ENCODE data around the gene PTPRR. TPM values are rescaled to one million over a fixed set of nuclear protein-coding genes. Genes with fewer than 3 reads are reported as not detected.

The PTPRR gene
- total and polyA plus RNA-seq, 7 donors = 0.99 to 38.6 (median 4.2) TPM

GRCh38 chr12:70918321-70918720 lies 2.2 kb downstream of the PTPRR start:
- TF ChIP-seq POLR2A (IDR thresholded peaks at IDR 0.05) = no peak
- TF ChIP-seq POLR2AphosphoS5 (IDR thresholded peaks at IDR 0.05) = no peak
- TF ChIP-seq, protein P1, sequence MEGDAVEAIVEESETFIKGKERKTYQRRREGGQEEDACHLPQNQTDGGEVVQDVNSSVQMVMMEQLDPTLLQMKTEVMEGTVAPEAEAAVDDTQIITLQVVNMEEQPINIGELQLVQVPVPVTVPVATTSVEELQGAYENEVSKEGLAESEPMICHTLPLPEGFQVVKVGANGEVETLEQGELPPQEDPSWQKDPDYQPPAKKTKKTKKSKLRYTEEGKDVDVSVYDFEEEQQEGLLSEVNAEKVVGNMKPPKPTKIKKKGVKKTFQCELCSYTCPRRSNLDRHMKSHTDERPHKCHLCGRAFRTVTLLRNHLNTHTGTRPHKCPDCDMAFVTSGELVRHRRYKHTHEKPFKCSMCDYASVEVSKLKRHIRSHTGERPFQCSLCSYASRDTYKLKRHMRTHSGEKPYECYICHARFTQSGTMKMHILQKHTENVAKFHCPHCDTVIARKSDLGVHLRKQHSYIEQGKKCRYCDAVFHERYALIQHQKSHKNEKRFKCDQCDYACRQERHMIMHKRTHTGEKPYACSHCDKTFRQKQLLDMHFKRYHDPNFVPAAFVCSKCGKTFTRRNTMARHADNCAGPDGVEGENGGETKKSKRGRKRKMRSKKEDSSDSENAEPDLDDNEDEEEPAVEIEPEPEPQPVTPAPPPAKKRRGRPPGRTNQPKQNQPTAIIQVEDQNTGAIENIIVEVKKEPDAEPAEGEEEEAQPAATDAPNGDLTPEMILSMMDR (IDR thresholded peaks at IDR 0.05) = no peak
- no peak for TF ChIP-seq EP300 (IDR thresholded peaks at IDR 0.05)
- H3K27me3 ChIP-seq = peaks cover 0 to 21% (median 11%) of the 10 kb centered on the region in 3 donors
- WGBS, 2 donors = 87 to 92% methylated on average over 1 of the region's 1 CpG
- H3K4me3 ChIP-seq = no peak overlapping the region
- DNase-seq = no peak
- H3K4me1 ChIP-seq = peaks cover 0 to 9% (median 2%) of the 10 kb centered on the region in 4 donors
- H3K27ac ChIP-seq = no peak overlapping the region
- no peaks in the 10 kb centered on the region for H3K36me3 ChIP-seq
- no peaks in the 10 kb centered on the region for H3K9me3 ChIP-seq
- intact Hi-C loops (cut with DNase I) = no loop called here

DNA sequence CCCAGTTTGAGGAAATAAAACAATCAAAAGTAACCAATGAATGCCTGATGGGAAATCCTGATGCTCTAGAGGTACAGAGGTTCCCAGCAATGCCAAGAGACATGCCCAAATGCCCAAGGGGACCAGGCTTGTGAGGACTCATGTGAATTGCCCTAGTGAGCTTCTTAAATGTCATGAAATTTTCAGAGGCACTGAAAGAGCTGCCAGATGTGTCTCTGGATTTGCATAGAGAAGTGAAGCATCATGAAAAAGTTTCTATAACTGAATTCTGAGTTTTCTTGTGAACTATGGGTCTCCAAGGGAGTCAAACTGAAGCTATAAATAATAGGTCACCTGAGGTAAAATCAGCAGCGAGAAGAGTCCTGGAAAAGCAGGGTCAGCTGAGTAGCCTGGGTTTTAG lies 9.9 kb downstream of the PTPRR start:
- no peaks in the 10 kb centered on the region for H3K36me3 ChIP-seq
- H3K4me3 ChIP-seq = no peak overlapping the region
- no peaks in the 10 kb centered on the region for H3K27me3 ChIP-seq
- no peak overlapping the region for H3K27ac ChIP-seq
- DNase-seq = no peak
- H3K9me3 ChIP-seq = no peaks in the 10 kb centered on the region
- intact Hi-C loops (cut with DNase I) = no loop called here
- WGBS, 2 donors = 68 to 88% methylated on average over 1 of the region's 1 CpG
- TF ChIP-seq, protein P1 (IDR thresholded peaks at IDR 0.05) = no peak
- TF ChIP-seq EP300 (IDR thresholded peaks at IDR 0.05) = no peak
- TF ChIP-seq POLR2A (IDR thresholded peaks at IDR 0.05) = no peak
- TF ChIP-seq POLR2AphosphoS5 (IDR thresholded peaks at IDR 0.05) = no peak
- no peaks in the 10 kb centered on the region for H3K4me1 ChIP-seq

- Histone ChIP-seq H3K4me3 (no peak overlapping the region), H3K27me3 (no peaks in the 10 kb centered on the region), H3K9me3 (no peaks in the 10 kb centered on the region), H3K36me3 (no peaks in the 10 kb centered on the region), H3K4me1 (no peaks in the 10 kb centered on the region), H3K27ac (no peak overlapping the region)
- DNase-seq = no peak
- WGBS, 2 donors = 71 to 73% methylated on average over 1 of the region's 1 CpG
- intact Hi-C loops (cut with DNase I) = no loop called here
- no peak for TF ChIP-seq POLR2A (IDR thresholded peaks at IDR 0.05)
- no peak for TF ChIP-seq POLR2AphosphoS5 (IDR thresholded peaks at IDR 0.05)
- TF ChIP-seq, protein P1 (IDR thresholded peaks at IDR 0.05) = no peak
- no peak for TF ChIP-seq EP300 (IDR thresholded peaks at IDR 0.05)
These were observed 11.6 kb downstream of the PTPRR start for GRCh38 chr12:70908978-70909377.

DNA sequence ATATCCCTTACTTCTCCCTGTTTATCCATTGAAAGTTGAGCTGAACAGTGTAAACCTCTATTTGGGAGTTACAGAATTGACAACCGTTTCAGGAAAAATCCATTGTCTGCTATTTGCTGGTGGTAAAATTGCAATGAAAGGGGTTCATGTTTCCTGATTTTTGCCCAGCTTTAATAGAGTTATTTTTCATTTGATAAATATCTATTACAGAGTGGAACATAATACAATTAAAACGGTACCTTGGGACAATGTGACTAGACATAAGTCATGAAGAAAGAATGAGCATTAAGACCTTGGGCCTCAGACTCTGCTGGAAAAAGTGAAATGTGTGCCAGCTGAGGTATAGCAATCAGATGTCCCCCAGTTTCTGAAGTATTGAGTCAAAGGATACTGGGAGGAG lies 13.1 kb downstream of the PTPRR start:
- 88 to 89% methylated on average over 2 of the region's 2 CpGs for WGBS, 2 donors
- Histone ChIP-seq H3K27ac (no peak overlapping the region), H3K36me3 (no peaks in the 10 kb centered on the region), H3K27me3 (no peaks in the 10 kb centered on the region), H3K4me1 (no peaks in the 10 kb centered on the region), H3K9me3 (no peaks in the 10 kb centered on the region), H3K4me3 (no peak overlapping the region)
- no peak for DNase-seq
- intact Hi-C loops (cut with DNase I) = no loop called here
- TF ChIP-seq POLR2A (IDR thresholded peaks at IDR 0.05) (no peak), POLR2AphosphoS5 (IDR thresholded peaks at IDR 0.05) (no peak), EP300 (IDR thresholded peaks at IDR 0.05) (no peak)
- TF ChIP-seq, protein P1 (IDR thresholded peaks at IDR 0.05) = no peak

DNA sequence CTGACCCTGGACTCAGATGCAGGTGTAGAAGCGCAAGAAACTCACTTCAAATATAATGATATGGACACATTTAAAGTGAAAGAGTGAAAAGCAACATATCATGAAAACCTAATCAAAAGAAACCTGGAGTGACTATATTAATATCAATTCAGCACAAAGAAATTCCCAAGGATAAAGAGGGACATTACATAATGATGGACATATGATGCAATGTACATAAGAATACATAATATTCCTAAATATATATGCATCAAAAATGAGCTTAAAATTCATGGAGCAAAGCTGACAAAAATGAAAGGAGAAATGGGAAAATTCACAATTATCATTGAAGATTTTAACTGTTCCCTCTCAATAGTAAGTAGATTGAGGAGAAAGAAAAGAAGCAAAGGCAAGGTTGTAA lies 24.6 kb downstream of the PTPRR start:
- TF ChIP-seq, protein P1 (IDR thresholded peaks at IDR 0.05) = no peak
- no peak for TF ChIP-seq POLR2AphosphoS5 (IDR thresholded peaks at IDR 0.05)
- no peak for TF ChIP-seq EP300 (IDR thresholded peaks at IDR 0.05)
- Histone ChIP-seq H3K4me3 (no peak overlapping the region), H3K9me3 (no peaks in the 10 kb centered on the region), H3K27me3 (no peaks in the 10 kb centered on the region), H3K4me1 (no peaks in the 10 kb centered on the region), H3K36me3 (no peaks in the 10 kb centered on the region), H3K27ac (no peak overlapping the region)
- 91 to 97% methylated on average over 1 of the region's 1 CpG for WGBS, 2 donors
- intact Hi-C loops (cut with DNase I) = no loop called here
- no peak for DNase-seq
